Immature natural killer cell (primary cell): ENCODE measurements around the gene FBXL13. TPM values are rescaled to one million over a fixed set of nuclear protein-coding genes. Genes with fewer than 3 reads are reported as not detected.
"Not testable (repeated sequence)": the region's sequence is repeated elsewhere in the genome, so short reads cannot be mapped to it uniquely, and the experiment has no call there.

Experiments
- DNase-seq, 3 donors: peaks; one replicate each; pipeline ENCODE4 v3.0.0; 2022; ENCODE audit warnings: mixed read lengths in 1 of 3
- H3K27ac Mint-ChIP-seq, 6 donors: one replicate each; pipeline ENCODE4 v1.8.0; 2020; ENCODE audit warnings: mixed read lengths in 6 of 6, mild to moderate bottlenecking in 5 of 6, inconsistent platforms in 4 of 6, moderate library complexity in 3 of 6
- H3K27me3 Mint-ChIP-seq, 3 donors: one replicate each; pipeline ENCODE4 v1.8.0; 2020 to 2021; ENCODE audit warnings: low read depth in 3 of 3, mild to moderate bottlenecking in 3 of 3, mixed read lengths in 3 of 3, moderate library complexity in 3 of 3, inconsistent platforms in 1 of 3
- H3K36me3 Mint-ChIP-seq, 3 donors: one replicate each; pipeline ENCODE4 v1.8.0; 2020; ENCODE audit warnings: mixed read lengths in 3 of 3, inconsistent platforms in 2 of 3, mild to moderate bottlenecking in 2 of 3
- H3K4me1 Mint-ChIP-seq, 2 donors: one replicate each; pipeline ENCODE4 v1.8.0; 2020; ENCODE audit warnings: inconsistent platforms in 2 of 2, mild to moderate bottlenecking in 2 of 2, mixed read lengths in 2 of 2, moderate library complexity in 1 of 2
- H3K4me3 Mint-ChIP-seq, 5 donors: one replicate each; pipeline ENCODE4 v1.8.0; 2020; ENCODE audit warnings: mild to moderate bottlenecking in 5 of 5, mixed read lengths in 5 of 5, inconsistent platforms in 3 of 5, moderate library complexity in 3 of 5
- H3K9me3 Mint-ChIP-seq, 6 donors: one replicate each; pipeline ENCODE4 v1.8.0; 2020; ENCODE audit warnings: mild to moderate bottlenecking in 6 of 6, mixed read lengths in 6 of 6, inconsistent platforms in 4 of 6, moderate library complexity in 3 of 6
- polyA plus RNA-seq, 3 donors: library from polyadenylated mRNA; unstranded; fragments of 300-500 nt; fragmentation: Illumina TruSeq; gene quantifications; one replicate each; pipeline ENCODE4 v1.2.3, GENCODE V29; 2021

FBXL13 gene
- polyA plus RNA-seq, 3 donors from 2014 or later: 0.07 TPM; not detected in 2

GRCh38 chr7:102917436-102918353, 156.9 kb downstream of the FBXL13 start:
- Mint-ChIP-seq H3K36me3 (no peaks in the 10 kb centered on the region), H3K27ac (no peak overlapping the region)
- DNase-seq: no peak

GRCh38 chr7:102916881-102917280, 157.7 kb downstream of the FBXL13 start:
- Mint-ChIP-seq H3K36me3 (no peaks in the 10 kb centered on the region), H3K4me1 (no peaks in the 10 kb centered on the region), H3K27me3 (no peaks in the 10 kb centered on the region)

More at GRCh38 chr7:102917436-102918353, 156.9 kb downstream of the FBXL13 start:
- Mint-ChIP-seq H3K9me3 (no peaks in the 10 kb centered on the region), H3K4me3 (no peak overlapping the region), H3K27me3 (no peaks in the 10 kb centered on the region), H3K4me1 (no peaks in the 10 kb centered on the region)

GRCh38 chr7:102916426-102916825, 158.2 kb downstream of the FBXL13 start:
- H3K9me3 Mint-ChIP-seq: no peaks in the 10 kb centered on the region
- H3K36me3 Mint-ChIP-seq: no peaks in the 10 kb centered on the region
- H3K27me3 Mint-ChIP-seq: no peaks in the 10 kb centered on the region
- no peak overlapping the region for H3K4me3 Mint-ChIP-seq
- no peak overlapping the region for H3K27ac Mint-ChIP-seq
- DNase-seq: no peak
- H3K4me1 Mint-ChIP-seq: no peaks in the 10 kb centered on the region

More at GRCh38 chr7:102916881-102917280, 157.7 kb downstream of the FBXL13 start:
- H3K27ac Mint-ChIP-seq: no peak overlapping the region
- no peak overlapping the region for H3K4me3 Mint-ChIP-seq
- no peaks in the 10 kb centered on the region for H3K9me3 Mint-ChIP-seq
- no peak for DNase-seq

- H3K4me1 Mint-ChIP-seq: no peaks in the 10 kb centered on the region
- H3K36me3 Mint-ChIP-seq: no peaks in the 10 kb centered on the region
- peaks cover 0 to 5% (median 2%) of the 10 kb centered on the region in 3 donors for H3K27me3 Mint-ChIP-seq
- H3K27ac Mint-ChIP-seq: no peak overlapping the region
- H3K9me3 Mint-ChIP-seq: no peaks in the 10 kb centered on the region
- H3K4me3 Mint-ChIP-seq: no peak overlapping the region
- no peak for DNase-seq
Observed at GRCh38 chr7:102914585-102914984, 160.0 kb downstream of the FBXL13 start.

- no peaks in the 10 kb centered on the region for H3K9me3 Mint-ChIP-seq
- peaks cover 0 to 7% (median 2%) of the 10 kb centered on the region in 3 donors for H3K27me3 Mint-ChIP-seq
- no peaks in the 10 kb centered on the region for H3K4me1 Mint-ChIP-seq
- no peak overlapping the region for H3K4me3 Mint-ChIP-seq
- H3K27ac Mint-ChIP-seq: no peak overlapping the region
- no peak for DNase-seq
- H3K36me3 Mint-ChIP-seq: no peaks in the 10 kb centered on the region
Observed at GRCh38 chr7:102913826-102914225, 160.8 kb downstream of the FBXL13 start.

- H3K4me1 Mint-ChIP-seq: no peaks in the 10 kb centered on the region
- H3K9me3 Mint-ChIP-seq: peaks cover 0 to 7% (median 1%) of the 10 kb centered on the region in 6 donors
- no peaks in the 10 kb centered on the region for H3K36me3 Mint-ChIP-seq
- no peak within 1 kb of the TSS for H3K27ac Mint-ChIP-seq
- H3K27me3 Mint-ChIP-seq: peaks cover 0 to 7% (median 2%) of the 10 kb centered on the region in 3 donors
- H3K4me3 Mint-ChIP-seq: no peak within 1 kb of the TSS
- no peak for DNase-seq
Observed at GRCh38 chr7:102912742-102913141, 161.9 kb downstream of the FBXL13 start, which contains the start of gene LRRC17. TSS of gene LRRC17 (plus strand) at chr7:102913000. CDS start at chr7:102933914, 20,914 bp downstream.

- no peak overlapping the region for H3K27ac Mint-ChIP-seq
- peaks cover 0 to 10% (median 7%) of the 10 kb centered on the region in 3 donors for H3K27me3 Mint-ChIP-seq
- H3K36me3 Mint-ChIP-seq: no peaks in the 10 kb centered on the region
Observed at GRCh38 chr7:102908676-102909075, 165.9 kb downstream of the FBXL13 start.

GRCh38 chr7:102903576-102903975, 171.0 kb downstream of the FBXL13 start:
- H3K27me3 Mint-ChIP-seq, H3K4me3 Mint-ChIP-seq, H3K27ac Mint-ChIP-seq, H3K36me3 Mint-ChIP-seq, H3K4me1 Mint-ChIP-seq, DNase-seq: not testable (repeated sequence)
- H3K9me3 Mint-ChIP-seq: peaks cover 0 to 11% (median 4%) of the 10 kb centered on the region in 6 donors

More at GRCh38 chr7:102908676-102909075, 165.9 kb downstream of the FBXL13 start:
- Mint-ChIP-seq H3K9me3 (peaks cover 0 to 12% (median 4%) of the 10 kb centered on the region in 6 donors), H3K4me1 (no peaks in the 10 kb centered on the region), H3K4me3 (no peak overlapping the region)
- no peak for DNase-seq

GRCh38 chr7:102902052-102902451, 172.5 kb downstream of the FBXL13 start:
- not testable (repeated sequence) for H3K4me3 Mint-ChIP-seq, H3K4me1 Mint-ChIP-seq, H3K27me3 Mint-ChIP-seq, H3K9me3 Mint-ChIP-seq, H3K36me3 Mint-ChIP-seq, DNase-seq, H3K27ac Mint-ChIP-seq

GRCh38 chr7:102898532-102898859, 176.1 kb downstream of the FBXL13 start:
- no peak overlapping the region for H3K27ac Mint-ChIP-seq
- H3K4me1 Mint-ChIP-seq: no peaks in the 10 kb centered on the region
- H3K36me3 Mint-ChIP-seq: no peaks in the 10 kb centered on the region
- DNase-seq: no peak
- peaks cover 0 to 2% (median 0%) of the 10 kb centered on the region in 6 donors for H3K9me3 Mint-ChIP-seq
- H3K4me3 Mint-ChIP-seq: no peak overlapping the region
- H3K27me3 Mint-ChIP-seq: peaks cover 0 to 3% (median 1%) of the 10 kb centered on the region in 3 donors

- no peak overlapping the region for H3K4me3 Mint-ChIP-seq
- peaks cover 0 to 3% of the 10 kb centered on the region in 2 donors for H3K4me1 Mint-ChIP-seq
- H3K27me3 Mint-ChIP-seq: peaks cover 0 to 3% (median 1%) of the 10 kb centered on the region in 3 donors
- no peak for DNase-seq
- H3K27ac Mint-ChIP-seq: no peak overlapping the region
- H3K9me3 Mint-ChIP-seq: peaks cover 0 to 2% (median 0%) of the 10 kb centered on the region in 6 donors
- H3K36me3 Mint-ChIP-seq: no peaks in the 10 kb centered on the region
Observed at GRCh38 chr7:102897856-102898531, 176.6 kb downstream of the FBXL13 start.

GRCh38 chr7:102897211-102897631, 177.4 kb downstream of the FBXL13 start:
- H3K9me3 Mint-ChIP-seq: peaks cover 0 to 2% (median 0%) of the 10 kb centered on the region in 6 donors
- H3K36me3 Mint-ChIP-seq: no peaks in the 10 kb centered on the region
- H3K4me1 Mint-ChIP-seq: peaks cover 0 to 9% of the 10 kb centered on the region in 2 donors
- H3K27me3 Mint-ChIP-seq: peaks cover 0 to 3% (median 1%) of the 10 kb centered on the region in 3 donors
- no peak for DNase-seq
- no peak overlapping the region for H3K27ac Mint-ChIP-seq
- no peak overlapping the region for H3K4me3 Mint-ChIP-seq

GRCh38 chr7:102896585-102896984, 178.0 kb downstream of the FBXL13 start:
- no peak for DNase-seq
- peaks cover 0 to 3% (median 1%) of the 10 kb centered on the region in 3 donors for H3K27me3 Mint-ChIP-seq
- peaks cover 0 to 9% of the 10 kb centered on the region in 2 donors for H3K4me1 Mint-ChIP-seq
- H3K36me3 Mint-ChIP-seq: no peaks in the 10 kb centered on the region
- peaks cover 0 to 2% (median 0%) of the 10 kb centered on the region in 6 donors for H3K9me3 Mint-ChIP-seq
- H3K4me3 Mint-ChIP-seq: no peak overlapping the region
- no peak overlapping the region for H3K27ac Mint-ChIP-seq

GRCh38 chr7:102895602-102896001, 179.0 kb downstream of the FBXL13 start:
- Mint-ChIP-seq H3K27ac (no peak overlapping the region), H3K4me1 (peaks cover 0 to 9% of the 10 kb centered on the region in 2 donors), H3K9me3 (peaks cover 0 to 2% (median 0%) of the 10 kb centered on the region in 6 donors), H3K4me3 (no peak overlapping the region), H3K36me3 (no peaks in the 10 kb centered on the region), H3K27me3 (peaks cover 0 to 1% (median 1%) of the 10 kb centered on the region in 3 donors)
- DNase-seq: no peak
